NCI-H460 (cell line): ENCODE data around the gene WWOX. TPM values are rescaled to one million over a fixed set of nuclear protein-coding genes. Genes with fewer than 3 reads are reported as not detected.
A peak's percentile ranks its signal among the peaks of the same experiment; 100 is the strongest.
"Not testable (repeated sequence)": the region's sequence is repeated elsewhere in the genome, so short reads cannot be mapped to it uniquely, and the experiment has no call there.

ENCODE experiments used
- DNase-seq: peaks from one replicate; pipeline ENCODE4 v3.0.0-alpha.2; 2016; ENCODE audit warnings: low read depth; ENCODE audit errors: extremely low read depth
- polyA plus RNA-seq: library from polyadenylated mRNA; depleted of rRNA; stranded (reverse); fragments of >200 nt; gene quantifications from 2 replicates; pipeline ENCODE4 v1.2.3, GENCODE V29; 2014; cell fraction: nucleus; rRNA removed
- total RNA-seq: library from RNA; depleted of rRNA; stranded (reverse); fragments of >200 nt; shearing (Covaris generic); gene quantifications from 2 replicates; pipeline ENCODE4 v1.2.3, GENCODE V29; 2014; rRNA removed

WWOX gene
- total RNA-seq = 9.8 and 11.1 TPM in 2 replicates
- 13.4 and 26.2 TPM in 2 replicates for polyA plus RNA-seq

DNA sequence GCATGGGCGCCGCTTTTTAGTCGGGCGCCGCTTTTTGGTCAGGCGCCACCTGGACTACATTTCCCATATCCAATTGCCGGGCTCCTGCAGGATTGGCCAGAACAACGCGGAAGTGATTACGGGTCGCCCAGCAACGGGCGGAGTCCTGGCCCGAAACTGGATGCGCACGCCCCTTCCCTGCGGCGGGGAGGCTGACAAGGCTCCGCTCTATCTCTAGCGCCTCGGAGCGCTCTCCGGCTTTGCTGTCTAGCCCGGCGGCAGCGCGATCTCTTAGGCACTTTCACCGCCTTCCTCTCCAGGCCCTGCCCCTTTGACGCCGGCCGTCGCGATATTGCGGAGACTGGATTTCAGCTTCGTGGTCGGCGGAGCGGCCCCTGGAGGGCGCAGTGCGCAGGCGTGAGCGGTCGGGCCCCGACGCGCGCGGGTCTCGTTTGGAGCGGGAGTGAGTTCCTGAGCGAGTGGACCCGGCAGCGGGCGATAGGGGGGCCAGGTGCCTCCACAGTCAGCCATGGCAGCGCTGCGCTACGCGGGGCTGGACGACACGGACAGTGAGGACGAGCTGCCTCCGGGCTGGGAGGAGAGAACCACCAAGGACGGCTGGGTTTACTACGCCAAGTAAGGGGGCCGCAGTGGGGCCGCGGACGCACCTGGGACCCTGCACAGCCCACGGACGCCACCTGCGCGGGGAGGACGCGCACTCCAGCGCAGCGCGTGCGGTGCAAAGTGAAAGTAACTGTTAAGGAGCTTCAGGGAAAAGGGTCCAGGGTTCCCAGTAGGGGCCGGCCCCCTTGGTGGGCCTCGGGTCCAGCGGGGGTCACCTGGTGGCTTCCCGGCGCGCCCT lies at the start of gene WWOX:
TSS of gene WWOX (plus strand) at position 384 of the 841 bp plus-strand sequence.
- peak; percentile 98 for DNase-seq

DNA sequence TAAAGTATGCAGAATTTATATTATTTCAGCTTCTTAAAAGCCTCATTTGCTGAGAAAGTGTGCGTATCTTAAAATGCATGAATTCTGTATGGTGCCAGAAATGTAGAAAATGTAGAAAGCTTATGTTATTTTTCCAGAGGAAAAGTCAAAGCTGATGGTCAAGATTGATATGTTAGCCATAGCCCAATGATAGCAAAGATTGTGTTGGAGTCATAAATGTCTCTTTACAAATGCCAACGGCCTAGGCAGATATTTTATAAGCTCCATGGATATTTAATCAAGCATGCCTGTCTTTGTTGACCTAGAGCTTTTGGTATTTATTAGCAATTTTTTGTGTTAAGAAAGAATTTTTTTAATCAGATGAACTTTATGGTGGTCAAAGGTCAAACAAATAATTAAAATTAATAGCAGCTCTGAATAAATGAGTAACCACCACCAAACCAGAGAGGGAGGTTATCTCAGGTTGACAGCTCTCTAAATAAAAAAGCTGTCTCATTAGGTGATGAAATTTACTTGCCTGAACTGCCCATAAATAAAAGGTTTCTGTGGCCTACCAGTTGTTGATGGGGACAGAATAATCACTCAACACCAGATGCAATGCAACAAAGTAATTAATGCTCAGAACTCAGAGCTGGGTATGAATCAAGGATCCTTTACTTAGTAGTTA lies 48.6 kb upstream of the WWOX start:
- no peak for DNase-seq

GRCh38 chr16:78057803-78058564 lies 41.5 kb upstream of the WWOX start:
- no peak for DNase-seq

- DNase-seq = not testable (repeated sequence)
Observed at GRCh38 chr16:78059806-78060205, 39.6 kb upstream of the WWOX start.

GRCh38 chr16:78060295-78060694 lies 39.2 kb upstream of the WWOX start:
- no peak for DNase-seq

DNA sequence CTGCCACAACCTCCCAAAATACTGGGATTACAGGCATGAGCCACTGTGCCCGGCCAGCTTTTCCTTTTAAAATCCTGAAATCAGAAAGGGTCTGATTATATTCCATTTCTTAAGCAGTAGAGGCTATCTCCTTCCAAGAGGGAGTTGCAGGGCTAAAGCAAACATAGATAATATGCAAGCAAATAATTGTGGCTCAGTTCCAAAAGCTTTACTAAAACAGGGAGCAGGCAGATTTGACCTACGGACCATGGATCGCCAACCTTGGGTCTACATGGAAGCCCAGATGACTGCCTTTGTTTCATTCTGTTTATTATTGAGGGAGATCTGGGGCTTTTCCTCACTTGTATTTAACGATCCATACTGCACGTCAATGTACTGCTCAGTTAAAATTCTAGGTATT lies 38.6 kb upstream of the WWOX start:
- no peak for DNase-seq

DNA sequence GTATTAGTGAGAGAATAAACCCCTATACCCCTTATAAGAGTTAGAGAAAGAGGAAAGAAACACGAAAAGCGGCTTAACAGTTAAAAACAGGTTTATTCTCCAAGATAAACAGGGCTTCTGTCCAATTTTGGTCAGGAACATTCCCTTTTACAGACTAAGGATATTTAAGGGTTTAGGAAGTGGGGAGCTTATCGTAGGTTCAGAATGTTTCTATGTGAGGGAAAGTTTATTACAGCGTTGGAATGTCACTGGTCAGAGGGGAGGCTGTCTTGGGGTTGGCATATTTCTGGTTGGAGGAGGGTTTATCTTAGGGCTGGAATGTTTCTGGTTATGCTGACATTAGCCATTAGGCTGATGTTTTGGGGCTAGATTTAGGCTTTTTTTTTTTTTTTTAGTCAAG lies 34.1 kb upstream of the WWOX start:
- DNase-seq = no peak

GRCh38 chr16:78069913-78070312 lies 29.5 kb upstream of the WWOX start:
- DNase-seq = no peak

DNA sequence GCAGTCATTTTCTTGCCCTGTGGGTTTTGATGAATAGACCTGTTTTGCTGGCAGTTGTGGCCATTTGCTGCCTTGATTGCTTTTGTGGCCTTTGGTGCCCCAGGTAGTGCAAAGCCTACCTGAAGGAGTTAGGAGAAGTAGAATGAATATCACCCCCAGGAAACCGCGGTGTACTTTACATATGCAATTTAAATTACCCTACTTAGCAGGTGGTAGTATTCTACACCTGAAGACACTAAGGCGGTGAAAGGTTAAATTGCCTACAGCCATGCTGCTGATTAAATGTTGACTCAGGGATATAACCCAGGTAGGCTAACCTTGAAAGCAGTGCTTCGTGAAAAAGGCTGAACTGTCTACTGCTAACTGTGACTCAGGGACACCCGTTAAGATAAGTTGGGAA lies 27.2 kb upstream of the WWOX start:
- DNase-seq = no peak

DNA sequence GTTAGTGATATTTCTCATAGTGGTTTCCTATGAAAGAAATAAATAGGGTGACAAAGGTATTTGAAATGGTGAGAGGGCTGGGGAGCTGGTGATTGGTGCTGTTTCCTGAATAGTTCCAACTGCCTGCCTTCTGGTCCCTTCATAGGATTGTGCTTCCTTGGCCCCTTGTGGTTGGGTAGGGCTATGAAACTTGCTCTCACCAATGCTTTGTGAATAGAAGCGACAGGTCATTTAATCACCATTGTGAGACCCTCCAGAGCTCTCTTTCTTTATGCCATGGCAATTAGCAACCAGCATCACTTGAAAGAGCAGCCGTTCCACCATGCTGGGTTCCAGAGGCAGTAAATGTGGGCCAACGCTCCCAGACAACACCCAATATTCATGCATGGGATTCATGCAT lies 23.7 kb upstream of the WWOX start:
- no peak for DNase-seq

DNA sequence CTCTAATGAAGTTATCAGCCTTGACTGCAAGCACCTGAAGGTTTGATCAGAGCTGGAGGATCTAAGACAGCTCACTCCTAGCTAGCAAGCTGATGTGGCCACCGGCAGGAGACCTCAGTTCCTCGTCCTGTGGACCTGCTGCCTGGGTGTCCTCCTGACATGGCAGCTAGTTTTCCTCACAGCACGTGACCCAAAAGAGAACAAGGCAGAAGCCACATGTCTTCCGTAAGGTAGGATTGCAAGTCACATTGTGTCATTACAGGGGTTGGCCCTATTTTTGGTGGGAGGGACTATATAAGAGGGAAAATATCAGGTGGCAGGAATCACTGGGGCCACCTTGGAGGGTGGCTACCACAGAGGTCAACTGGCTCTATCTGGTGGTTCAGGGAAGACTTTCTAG lies 18.1 kb upstream of the WWOX start:
- no peak for DNase-seq

DNA sequence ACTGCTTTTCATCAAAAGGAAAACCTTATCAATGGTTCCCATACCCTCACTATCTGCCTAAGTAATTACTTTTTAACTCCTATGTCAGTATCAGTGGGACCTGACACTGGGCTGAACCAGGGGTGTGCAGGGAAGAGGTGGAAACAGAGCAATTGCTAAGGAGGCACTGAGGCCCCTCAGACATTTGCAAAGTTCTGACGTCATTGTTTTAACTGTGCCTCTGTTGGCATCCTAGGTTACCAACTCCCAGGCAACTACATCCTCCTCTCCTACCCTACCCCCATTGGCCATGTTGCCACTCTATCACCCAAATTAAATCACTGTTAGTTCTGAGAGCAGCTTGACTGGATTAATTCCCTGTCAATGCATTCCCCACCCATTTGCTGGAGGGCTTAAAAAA lies 8.0 kb upstream of the WWOX start:
- no peak for DNase-seq

DNA sequence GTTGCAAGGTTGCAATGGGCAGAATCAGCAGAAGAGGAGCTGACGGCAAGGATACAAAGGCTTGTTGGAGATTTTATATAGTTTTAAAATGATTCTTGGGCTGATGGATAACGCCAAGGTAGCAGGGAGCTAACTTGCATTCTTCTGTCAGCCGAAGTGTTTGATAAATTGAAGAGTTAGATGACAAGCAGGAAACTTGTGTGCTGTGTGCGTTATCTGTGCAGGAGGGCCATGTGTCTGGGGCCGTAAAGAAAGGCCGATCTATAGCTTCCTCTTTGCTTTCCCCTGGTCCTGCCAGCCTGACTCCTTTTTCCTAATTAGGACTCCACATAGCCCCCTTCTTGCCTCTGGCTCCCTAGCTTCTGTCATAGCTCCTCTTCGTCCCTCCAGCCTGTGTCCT lies 6.7 kb upstream of the WWOX start:
- DNase-seq = no peak

DNA sequence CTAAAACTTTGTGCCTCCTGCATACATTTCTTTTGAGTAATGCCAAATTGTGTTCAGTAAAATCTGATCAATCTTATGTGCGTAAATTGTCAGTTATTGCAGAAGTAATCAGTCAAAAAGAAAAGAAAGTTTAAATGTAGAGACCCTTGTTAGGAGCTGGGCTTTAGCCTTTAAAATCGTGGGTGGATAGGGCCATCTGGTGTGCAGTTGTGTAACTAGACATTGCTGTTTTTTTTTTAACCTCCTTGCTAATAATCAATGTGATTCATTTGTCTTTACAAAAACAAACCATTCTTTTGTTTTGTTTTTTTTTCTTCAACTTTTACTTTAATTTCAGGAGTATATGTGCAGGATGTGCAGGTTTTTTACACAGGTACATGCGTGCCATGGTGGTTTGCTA lies 5.3 kb upstream of the WWOX start:
- no peak for DNase-seq

DNA sequence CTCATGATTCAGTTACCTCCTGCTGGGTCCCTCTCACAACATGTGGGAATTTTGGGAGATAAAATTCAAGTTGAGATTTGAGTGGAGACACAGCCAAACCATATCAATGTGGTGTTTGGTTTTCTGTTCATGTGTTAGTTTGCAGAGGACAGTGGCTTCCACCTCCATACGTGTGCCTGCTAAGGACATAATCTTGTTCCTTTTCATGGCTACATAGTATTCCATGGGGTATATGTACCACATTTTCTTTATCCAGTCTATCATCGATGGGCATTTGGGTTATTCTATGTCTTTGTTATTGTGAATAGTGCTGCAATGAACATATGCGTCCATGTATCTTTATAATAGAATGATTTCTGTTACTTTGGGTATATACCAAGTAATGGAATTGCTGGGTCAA lies 4.5 kb upstream of the WWOX start:
- no peak for DNase-seq

DNA sequence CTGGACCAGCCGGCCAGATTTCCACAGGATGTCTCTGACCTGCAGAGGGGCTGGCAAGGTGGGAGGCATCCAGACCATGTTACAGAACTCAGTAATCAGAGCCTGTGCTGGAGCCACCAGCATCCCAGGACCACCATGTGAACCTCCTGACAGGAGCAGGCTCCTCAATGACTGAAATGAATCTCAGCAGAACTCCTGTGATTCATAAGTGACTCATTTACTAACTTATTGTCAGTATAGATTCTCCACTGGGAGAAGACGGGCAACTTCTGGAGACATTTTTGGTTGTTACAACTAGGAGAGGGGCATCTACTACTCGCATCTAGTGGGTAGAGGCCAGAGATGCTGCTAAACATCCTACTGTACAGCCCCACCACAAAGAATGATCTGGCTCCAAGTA lies 3.1 kb upstream of the WWOX start:
- no peak for DNase-seq

GRCh38 chr16:78097548-78097947 lies 1.9 kb upstream of the WWOX start:
- no peak for DNase-seq

GRCh38 chr16:78098087-78098486 lies 1.4 kb upstream of the WWOX start:
- no peak for DNase-seq

GRCh38 chr16:78098595-78099270 lies 721 bp upstream of the WWOX start:
- no peak for DNase-seq

GRCh38 chr16:78100112-78100467 lies 636 bp downstream of the WWOX start:
- no peak for DNase-seq

DNA sequence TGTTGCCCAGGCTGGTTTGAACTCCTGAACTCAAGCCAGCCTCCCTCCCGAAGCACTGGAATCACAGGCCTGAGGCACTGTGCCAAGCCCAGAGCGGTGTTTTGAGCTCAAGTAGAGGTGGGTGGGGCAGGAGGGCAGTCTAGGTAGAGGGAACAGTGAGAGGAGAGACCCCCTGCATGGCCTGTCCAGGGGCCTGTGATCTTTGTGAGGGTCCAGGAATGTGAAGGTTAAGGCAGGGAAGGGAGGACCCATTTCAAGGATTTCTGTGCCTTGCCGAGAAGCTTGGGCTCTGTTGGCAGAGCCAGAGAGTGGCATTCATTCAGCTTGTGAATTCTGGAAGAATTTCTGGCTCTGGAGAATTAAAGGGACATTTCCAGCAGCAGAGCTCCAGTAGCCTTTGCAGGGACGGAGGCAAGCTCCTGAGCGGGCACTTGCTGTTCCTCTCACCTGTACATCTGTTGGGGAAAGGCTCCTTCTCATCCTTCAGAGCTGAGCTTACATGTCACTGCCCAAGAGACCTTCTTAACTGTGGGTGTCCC lies 2.7 kb downstream of the WWOX start:
- DNase-seq = no peak
